GM23338 (cell line): ENCODE data around the gene ABCF1. TPM values are rescaled to one million over a fixed set of nuclear protein-coding genes. Genes with fewer than 3 reads are reported as not detected.
A peak's percentile ranks its signal among the peaks of the same experiment; 100 is the strongest.

Source experiments
- ATAC-seq: fragments of 200-7000 bp; cut with Tn5 transposase; 3 replicates; pipeline ENCODE4 v1.9.1; 2020
- DNase-seq: peaks from one replicate; pipeline ENCODE4 v3.0.0-alpha.2; 2015; ENCODE audit warnings: low spot score
- H2AFZ ChIP-seq: fragments of 200-600 bp; sonication (generic); 2 replicates; pipeline ENCODE4 v1.8.0; 2016; ENCODE audit warnings: antibody characterized with exemption, mild to moderate bottlenecking, moderate library complexity
- H3F3A ChIP-seq: fragments of 200-600 bp; sonication (generic); replicated peaks from 2 replicates; pipeline ENCODE4 v1.8.0; 2017; ENCODE audit warnings: antibody characterized with exemption, mixed run types, low read depth
- H3K27ac ChIP-seq: fragments of 200-600 bp; sonication (generic); 2 replicates; pipeline ENCODE4 v1.6.1; 2016; ENCODE audit warnings: low read depth
- H3K27me3 ChIP-seq: fragments of 200-600 bp; sonication (generic); 2 replicates; pipeline ENCODE4 v1.8.0; 2016; ENCODE audit warnings: mild to moderate bottlenecking, mixed run types, moderate library complexity; ENCODE audit not compliant: insufficient read depth
- H3K36me3 ChIP-seq: fragments of 200-600 bp; sonication (generic); 2 replicates; pipeline ENCODE4 v1.8.0; 2016; ENCODE audit warnings: mild to moderate bottlenecking; ENCODE audit not compliant: insufficient read depth
- H3K4me1 ChIP-seq: fragments of 200-600 bp; sonication (generic); 2 replicates; pipeline ENCODE4 v1.8.0; 2016; ENCODE audit warnings: mild to moderate bottlenecking, moderate library complexity; ENCODE audit not compliant: insufficient read depth
- H3K4me2 ChIP-seq: fragments of 200-600 bp; sonication (generic); 2 replicates; pipeline ENCODE4 v1.7.1; 2017; ENCODE audit warnings: mixed run types
- H3K4me3 ChIP-seq: fragments of 200-600 bp; sonication (generic); 2 replicates; pipeline ENCODE4 v1.6.1; 2016; ENCODE audit warnings: mixed run types
- H3K79me2 ChIP-seq: fragments of 200-600 bp; sonication (generic); replicated peaks from 2 replicates; pipeline ENCODE4 v1.8.0; 2017; ENCODE audit warnings: mild to moderate bottlenecking; ENCODE audit not compliant: insufficient read depth
- H3K9me2 ChIP-seq: fragments of 200-600 bp; sonication (generic); 2 replicates; pipeline ENCODE4 v1.8.0; 2017; ENCODE audit not compliant: insufficient read depth
- H4K20me1 ChIP-seq: fragments of 200-600 bp; sonication (generic); replicated peaks from 2 replicates; pipeline ENCODE4 v1.8.0; 2017; ENCODE audit warnings: mild to moderate bottlenecking; ENCODE audit not compliant: insufficient read depth
- H3K27ac Mint-ChIP-seq: 2 replicates; pipeline ENCODE4 v1.8.0; 2020; ENCODE audit warnings: inconsistent platforms, mild to moderate bottlenecking, moderate library complexity, mixed read lengths
- H3K27me3 Mint-ChIP-seq: 3 replicates; pipeline ENCODE4 v1.8.0; 2022; ENCODE audit warnings: low read depth, mild to moderate bottlenecking, moderate library complexity, mixed read lengths, inconsistent platforms; ENCODE audit not compliant: insufficient read depth, poor library complexity
- H3K36me3 Mint-ChIP-seq: 3 replicates; pipeline ENCODE4 v1.8.0; 2021; ENCODE audit warnings: low read depth, mild to moderate bottlenecking, inconsistent platforms, moderate library complexity, mixed read lengths
- H3K4me1 Mint-ChIP-seq: 3 replicates; pipeline ENCODE4 v1.8.0; 2020; ENCODE audit warnings: mild to moderate bottlenecking, inconsistent platforms, mixed read lengths
- H3K4me3 Mint-ChIP-seq: 3 replicates; pipeline ENCODE4 v1.8.0; 2021; ENCODE audit warnings: moderate library complexity, mild to moderate bottlenecking, inconsistent platforms, mixed read lengths
- H3K9me3 Mint-ChIP-seq: 3 replicates; pipeline ENCODE4 v1.8.0; 2020; ENCODE audit warnings: moderate library complexity, mild to moderate bottlenecking, inconsistent platforms, mixed read lengths
- ETS1 ChIP-seq: IDR thresholded peaks from 2 replicates; pipeline ENCODE4 v1.6.1; 2016; ENCODE audit warnings: antibody characterized with exemption
- EZH2 ChIP-seq: fragments of 200-600 bp; sonication (generic); IDR thresholded peaks from one replicate; pipeline ENCODE4 v1.8.0; 2017; ENCODE audit warnings: antibody characterized with exemption, mild to moderate bottlenecking, low read depth; ENCODE audit not compliant: unreplicated experiment
- EZH2phosphoT487 ChIP-seq: fragments of 200-600 bp; sonication (generic); IDR thresholded peaks from one replicate; pipeline ENCODE4 v1.8.1; 2018; ENCODE audit warnings: antibody characterized with exemption; ENCODE audit not compliant: unreplicated experiment
- JUNB ChIP-seq: IDR thresholded peaks from one replicate; pipeline ENCODE4 v1.6.1; 2016; ENCODE audit warnings: antibody characterized with exemption; ENCODE audit not compliant: unreplicated experiment
- NANOG ChIP-seq: IDR thresholded peaks from 2 replicates; pipeline ENCODE4 v1.6.1; 2016; ENCODE audit warnings: antibody characterized with exemption, borderline replicate concordance
- POLR2AphosphoS5 ChIP-seq: IDR thresholded peaks from 2 replicates; pipeline ENCODE4 v1.6.1; 2016; ENCODE audit warnings: antibody characterized with exemption, low read depth
- REST ChIP-seq: IDR thresholded peaks from one replicate; pipeline ENCODE4 v1.6.1; 2018; ENCODE audit warnings: antibody characterized with exemption; ENCODE audit not compliant: unreplicated experiment
- ZNF114 ChIP-seq: fragments of 250-450 bp; sonication (Bioruptor Pico); IDR thresholded peaks from 2 replicates; pipeline ENCODE4 v1.5.0; 2020; ENCODE audit warnings: mild to moderate bottlenecking, moderate library complexity
- ZNF331 ChIP-seq: fragments of 250-450 bp; sonication (Bioruptor Pico); IDR thresholded peaks from 2 replicates; pipeline ENCODE4 v1.5.0; 2020; ENCODE audit warnings: low read depth, mild to moderate bottlenecking, moderate library complexity
- polyA plus RNA-seq: library from polyadenylated mRNA; unstranded; fragments of >200 nt; fragmentation: Nextera tagmentation; extraction: Ambion mirVana; gene quantifications from 2 replicates; pipeline ENCODE4 v1.2.1, GENCODE V29; 2016
- total RNA-seq: library from RNA; depleted of rRNA; stranded (reverse); fragments of >200 nt; shearing (Covaris generic); gene quantifications from 2 replicates; pipeline ENCODE4 v1.2.3, GENCODE V29; 2014
- TF ChIP-seq, protein P1 (sequence below): fragments of 250-450 bp; sonication (Bioruptor Pico); IDR thresholded peaks from 2 replicates; pipeline ENCODE4 v1.5.0; 2020; ENCODE audit warnings: mild to moderate bottlenecking, moderate library complexity

ABCF1 gene
- total and polyA plus RNA-seq, 2 experiments from 2014 or later, result 92.6 to 244 TPM

DNA sequence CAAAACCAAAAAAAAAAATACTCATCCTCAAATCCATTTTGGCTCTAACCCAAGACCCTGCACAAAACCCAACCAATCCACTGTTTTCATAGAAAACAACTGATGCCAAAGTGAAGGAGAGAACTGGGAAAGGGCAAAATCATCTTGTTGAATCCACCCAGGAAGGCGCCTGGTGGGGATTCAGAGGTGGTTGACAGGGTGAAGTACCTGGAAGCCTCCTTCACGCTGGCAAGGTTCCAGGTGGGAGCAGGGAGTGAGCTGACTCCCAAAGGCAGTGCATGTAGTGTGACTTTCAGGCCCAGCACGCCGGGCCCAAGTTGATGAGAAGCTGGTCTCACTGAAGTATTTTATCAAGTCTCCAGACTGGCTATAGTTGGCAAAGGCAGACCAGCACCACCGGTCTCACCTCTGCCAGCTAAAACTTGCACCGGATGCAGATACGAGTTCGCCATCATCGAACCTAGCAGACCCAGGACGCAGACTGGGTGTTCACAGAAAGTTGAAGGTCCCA lies 29.3 kb downstream of the ABCF1 start:
- H3K36me3 Mint-ChIP-seq, result peaks cover 68% of the 10 kb centered on the region
- Histone ChIP-seq H3K79me2 (no peaks in the 10 kb centered on the region), H3K36me3 (peaks cover 37% of the 10 kb centered on the region), H3K4me2 (no peak overlapping the region), H3F3A (peaks cover 70% of the 10 kb centered on the region), H3K27me3 (no peaks in the 10 kb centered on the region), H4K20me1 (peaks cover 22% of the 10 kb centered on the region), H3K4me3 (no peak overlapping the region), H3K9me2 (no peaks in the 10 kb centered on the region), H3K27ac (0 out of 2 replicates have a peak overlapping the region, but pooled peaks have one; percentile 55), H2AFZ (no peak overlapping the region), H3K4me1 (no peaks in the 10 kb centered on the region)
- no peak for ATAC-seq
- TF ChIP-seq EZH2 (no peak), ZNF331 (CRISPR knock-in tag) (no peak), EZH2phosphoT487 (no peak), ETS1 (no peak), JUNB (no peak), ZNF114 (CRISPR knock-in tag) (no peak), POLR2AphosphoS5 (no peak), NANOG (no peak), REST (no peak)
- TF ChIP-seq, protein P1, sequence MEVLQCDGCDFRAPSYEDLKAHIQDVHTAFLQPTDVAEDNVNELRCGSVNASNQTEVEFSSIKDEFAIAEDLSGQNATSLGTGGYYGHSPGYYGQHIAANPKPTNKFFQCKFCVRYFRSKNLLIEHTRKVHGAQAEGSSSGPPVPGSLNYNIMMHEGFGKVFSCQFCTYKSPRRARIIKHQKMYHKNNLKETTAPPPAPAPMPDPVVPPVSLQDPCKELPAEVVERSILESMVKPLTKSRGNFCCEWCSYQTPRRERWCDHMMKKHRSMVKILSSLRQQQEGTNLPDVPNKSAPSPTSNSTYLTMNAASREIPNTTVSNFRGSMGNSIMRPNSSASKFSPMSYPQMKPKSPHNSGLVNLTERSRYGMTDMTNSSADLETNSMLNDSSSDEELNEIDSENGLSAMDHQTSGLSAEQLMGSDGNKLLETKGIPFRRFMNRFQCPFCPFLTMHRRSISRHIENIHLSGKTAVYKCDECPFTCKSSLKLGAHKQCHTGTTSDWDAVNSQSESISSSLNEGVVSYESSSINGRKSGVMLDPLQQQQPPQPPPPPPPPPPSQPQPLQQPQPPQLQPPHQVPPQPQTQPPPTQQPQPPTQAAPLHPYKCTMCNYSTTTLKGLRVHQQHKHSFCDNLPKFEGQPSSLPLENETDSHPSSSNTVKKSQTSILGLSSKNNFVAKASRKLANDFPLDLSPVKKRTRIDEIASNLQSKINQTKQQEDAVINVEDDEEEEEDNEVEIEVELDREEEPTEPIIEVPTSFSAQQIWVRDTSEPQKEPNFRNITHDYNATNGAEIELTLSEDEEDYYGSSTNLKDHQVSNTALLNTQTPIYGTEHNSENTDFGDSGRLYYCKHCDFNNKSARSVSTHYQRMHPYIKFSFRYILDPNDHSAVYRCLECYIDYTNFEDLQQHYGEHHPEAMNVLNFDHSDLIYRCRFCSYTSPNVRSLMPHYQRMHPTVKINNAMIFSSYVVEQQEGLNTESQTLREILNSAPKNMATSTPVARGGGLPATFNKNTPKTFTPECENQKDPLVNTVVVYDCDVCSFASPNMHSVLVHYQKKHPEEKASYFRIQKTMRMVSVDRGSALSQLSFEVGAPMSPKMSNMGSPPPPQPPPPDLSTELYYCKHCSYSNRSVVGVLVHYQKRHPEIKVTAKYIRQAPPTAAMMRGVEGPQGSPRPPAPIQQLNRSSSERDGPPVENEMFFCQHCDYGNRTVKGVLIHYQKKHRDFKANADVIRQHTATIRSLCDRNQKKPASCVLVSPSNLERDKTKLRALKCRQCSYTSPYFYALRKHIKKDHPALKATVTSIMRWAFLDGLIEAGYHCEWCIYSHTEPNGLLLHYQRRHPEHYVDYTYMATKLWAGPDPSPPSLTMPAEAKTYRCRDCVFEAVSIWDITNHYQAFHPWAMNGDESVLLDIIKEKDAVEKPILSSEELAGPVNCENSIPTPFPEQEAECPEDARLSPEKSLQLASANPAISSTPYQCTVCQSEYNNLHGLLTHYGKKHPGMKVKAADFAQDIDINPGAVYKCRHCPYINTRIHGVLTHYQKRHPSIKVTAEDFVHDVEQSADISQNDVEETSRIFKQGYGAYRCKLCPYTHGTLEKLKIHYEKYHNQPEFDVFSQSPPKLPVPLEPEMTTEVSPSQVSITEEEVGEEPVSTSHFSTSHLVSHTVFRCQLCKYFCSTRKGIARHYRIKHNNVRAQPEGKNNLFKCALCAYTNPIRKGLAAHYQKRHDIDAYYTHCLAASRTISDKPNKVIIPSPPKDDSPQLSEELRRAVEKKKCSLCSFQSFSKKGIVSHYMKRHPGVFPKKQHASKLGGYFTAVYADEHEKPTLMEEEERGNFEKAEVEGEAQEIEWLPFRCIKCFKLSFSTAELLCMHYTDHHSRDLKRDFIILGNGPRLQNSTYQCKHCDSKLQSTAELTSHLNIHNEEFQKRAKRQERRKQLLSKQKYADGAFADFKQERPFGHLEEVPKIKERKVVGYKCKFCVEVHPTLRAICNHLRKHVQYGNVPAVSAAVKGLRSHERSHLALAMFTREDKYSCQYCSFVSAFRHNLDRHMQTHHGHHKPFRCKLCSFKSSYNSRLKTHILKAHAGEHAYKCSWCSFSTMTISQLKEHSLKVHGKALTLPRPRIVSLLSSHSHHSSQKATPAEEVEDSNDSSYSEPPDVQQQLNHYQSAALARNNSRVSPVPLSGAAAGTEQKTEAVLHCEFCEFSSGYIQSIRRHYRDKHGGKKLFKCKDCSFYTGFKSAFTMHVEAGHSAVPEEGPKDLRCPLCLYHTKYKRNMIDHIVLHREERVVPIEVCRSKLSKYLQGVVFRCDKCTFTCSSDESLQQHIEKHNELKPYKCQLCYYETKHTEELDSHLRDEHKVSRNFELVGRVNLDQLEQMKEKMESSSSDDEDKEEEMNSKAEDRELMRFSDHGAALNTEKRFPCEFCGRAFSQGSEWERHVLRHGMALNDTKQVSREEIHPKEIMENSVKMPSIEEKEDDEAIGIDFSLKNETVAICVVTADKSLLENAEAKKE (CRISPR knock-in tag), result no peak
- H3K4me3 Mint-ChIP-seq, result no peak overlapping the region; the same call in 2 of the 3 replicates
- no peaks in the 10 kb centered on the region; the same call in 2 of the 3 replicates for H3K4me1 Mint-ChIP-seq
- H3K27ac Mint-ChIP-seq, result no peak overlapping the region
- no peaks in the 10 kb centered on the region for H3K9me3 Mint-ChIP-seq
- no peak for DNase-seq
- peaks cover 10% of the 10 kb centered on the region for H3K27me3 Mint-ChIP-seq
